HG02678 (cell line): ENCODE data around the gene ERBB4.

Experiments
- ATAC-seq: cut with Tn5 transposase; IDR thresholded peaks from one replicate; pipeline ENCODE4 v1.9.1; 2021; ENCODE audit warnings: mild to moderate bottlenecking, moderate library complexity; ENCODE audit not compliant: unreplicated experiment

Gene ERBB4

DNA sequence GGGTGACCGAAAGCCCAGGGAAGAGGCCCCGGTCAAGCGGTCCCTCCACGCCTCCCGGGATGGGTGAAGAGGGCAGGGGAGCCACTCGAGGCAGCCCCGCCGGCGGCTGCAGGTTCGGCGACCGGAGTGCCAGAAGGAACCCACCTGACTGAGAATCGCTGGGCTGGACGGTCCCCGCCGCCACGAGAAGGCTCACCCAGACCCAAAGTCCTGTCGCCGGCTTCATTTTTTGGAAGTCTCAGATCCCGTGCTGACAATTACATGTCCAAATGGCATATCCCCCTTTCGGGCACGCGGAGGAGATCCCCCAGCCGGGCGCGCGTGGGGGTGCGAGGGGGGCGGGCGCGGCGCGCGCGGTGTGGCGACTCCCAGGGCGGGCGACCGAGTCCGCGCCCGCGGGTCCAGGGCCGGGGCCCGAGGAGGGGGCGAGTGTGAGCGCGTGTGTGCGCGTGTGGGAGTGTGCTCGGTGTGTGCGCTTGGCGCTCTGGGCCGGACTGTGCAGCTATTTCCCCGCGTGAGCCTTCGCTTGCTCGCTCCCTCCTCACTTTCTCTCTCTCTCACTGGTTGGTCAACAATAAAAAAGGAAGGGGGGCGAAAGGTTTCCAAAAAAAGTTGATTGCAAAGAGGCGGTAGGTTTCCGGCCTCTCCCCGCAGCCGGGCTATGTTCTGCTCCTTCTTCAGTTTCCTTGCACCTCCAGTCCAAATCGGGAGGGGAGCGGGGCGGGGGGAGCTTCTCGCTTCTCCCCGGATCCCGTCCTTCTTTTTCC is at the start of gene ERBB4:
Gene ERBB4, minus strand, starts transcription at position 498 of the 767 bp plus-strand sequence. Its CDS starts 272 bp downstream, at position 226.
- ATAC-seq: no peak

DNA sequence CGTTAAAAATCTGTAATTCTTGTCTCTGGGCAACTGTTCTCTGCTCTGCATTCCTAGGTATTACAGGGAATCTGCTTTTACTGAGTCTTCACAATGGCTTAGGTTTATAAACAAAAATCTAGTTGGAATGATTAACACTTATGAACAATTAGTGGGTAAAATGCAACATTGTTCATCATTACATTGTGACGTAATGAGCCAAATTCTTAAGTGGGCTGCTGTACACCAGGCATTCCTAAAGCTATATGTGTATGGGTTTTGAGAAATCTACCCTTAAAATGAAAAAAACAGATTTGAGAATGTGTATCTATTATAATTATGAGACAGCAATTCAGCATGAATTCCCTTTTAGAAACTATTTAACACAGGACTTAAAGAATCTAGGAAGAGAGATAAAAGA is 41.5 kb upstream of the ERBB4 start:
- no peak for ATAC-seq

DNA sequence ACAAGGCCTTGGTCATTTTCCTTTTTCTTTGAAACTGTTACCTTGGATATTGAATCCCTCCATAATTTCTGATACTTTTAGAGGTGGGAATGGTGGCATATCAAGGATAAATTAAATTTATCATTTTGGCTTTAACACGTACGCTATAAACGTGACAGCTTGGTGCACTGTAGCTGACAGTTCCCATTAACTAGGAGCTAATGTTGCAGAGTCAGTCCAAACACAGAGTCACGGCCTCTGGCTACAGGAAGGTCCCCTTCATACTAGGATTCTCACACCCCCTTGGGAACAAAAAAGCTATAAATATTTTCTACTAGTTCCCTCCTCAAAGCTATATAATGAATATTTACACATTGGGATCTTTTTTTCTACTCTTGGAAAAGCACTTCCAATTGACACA is 17.7 kb upstream of the ERBB4 start:
- ATAC-seq: no peak

DNA sequence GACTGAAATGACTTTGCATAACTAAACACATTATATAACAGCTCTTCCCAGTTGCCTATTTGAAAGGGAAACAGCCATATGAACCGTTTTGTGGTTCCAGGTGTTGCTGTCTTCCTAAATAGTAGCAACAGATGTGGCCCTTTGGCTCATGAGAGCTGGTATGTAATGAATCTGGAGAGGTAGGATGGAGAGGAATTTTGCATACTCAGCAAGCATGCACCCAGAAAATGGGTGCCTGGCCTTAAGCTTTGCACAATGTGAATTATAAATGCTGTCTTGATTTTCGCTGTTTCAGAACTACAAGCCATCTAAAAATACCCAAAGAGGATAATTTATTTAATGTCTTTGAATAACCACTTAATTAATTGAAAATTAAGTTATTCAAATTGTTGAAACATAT is 15.6 kb upstream of the ERBB4 start:
- no peak for ATAC-seq

DNA sequence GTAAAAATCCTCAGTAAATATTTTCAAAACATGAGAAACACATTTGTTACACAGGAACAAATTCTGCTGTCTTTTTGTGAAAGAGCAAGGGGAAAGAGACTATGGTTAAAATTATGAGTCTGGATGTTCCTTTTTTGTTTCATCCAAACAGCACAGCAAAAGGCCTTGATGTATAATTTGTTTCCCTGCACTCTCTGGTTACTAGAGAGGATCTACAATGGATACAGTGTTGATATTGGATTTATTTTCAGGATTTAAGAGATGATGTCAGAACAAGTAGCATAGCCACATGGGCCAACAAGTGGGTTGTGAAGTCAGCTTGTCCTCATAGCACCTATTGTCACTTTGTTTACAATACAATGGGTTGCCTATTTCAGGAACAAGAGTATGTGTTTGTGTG is 11.3 kb upstream of the ERBB4 start:
- ATAC-seq: no peak

DNA sequence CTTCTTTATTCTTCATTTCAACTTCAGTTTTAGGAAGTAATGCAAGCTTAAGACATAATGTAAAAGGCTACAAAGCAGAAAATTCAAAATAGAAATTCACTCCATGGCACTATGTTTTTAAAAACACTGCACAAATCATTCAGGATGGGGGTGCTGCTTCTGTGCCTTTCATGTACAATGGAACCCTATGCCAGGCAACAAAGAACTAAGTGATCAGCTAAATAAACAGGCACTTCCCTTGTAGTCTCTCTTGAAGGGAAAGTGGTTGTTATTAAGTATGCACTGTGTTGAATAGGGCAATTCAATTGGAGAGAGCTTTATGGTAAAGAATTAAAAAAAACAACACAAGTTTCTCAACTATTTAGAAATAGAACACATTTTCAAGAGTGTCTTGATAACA is 10.9 kb upstream of the ERBB4 start:
- no peak for ATAC-seq

DNA sequence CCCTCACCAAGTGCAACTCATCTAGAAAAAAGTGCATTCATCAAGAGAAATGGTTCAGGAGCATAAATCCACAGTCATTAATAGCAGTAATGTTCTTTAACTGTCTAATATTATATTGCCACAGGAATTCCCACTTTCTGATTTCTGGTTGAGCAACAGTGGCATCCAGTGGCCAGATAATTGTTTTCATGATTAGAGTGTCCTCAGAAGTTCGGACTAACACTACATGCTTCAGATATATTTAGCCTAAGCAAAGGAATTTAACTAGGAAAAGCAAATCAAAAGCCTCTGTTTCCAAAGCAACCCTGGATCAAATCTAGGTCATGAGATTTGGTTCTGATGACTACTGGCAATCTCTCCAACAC is 9.8 kb upstream of the ERBB4 start:
- no peak for ATAC-seq

DNA sequence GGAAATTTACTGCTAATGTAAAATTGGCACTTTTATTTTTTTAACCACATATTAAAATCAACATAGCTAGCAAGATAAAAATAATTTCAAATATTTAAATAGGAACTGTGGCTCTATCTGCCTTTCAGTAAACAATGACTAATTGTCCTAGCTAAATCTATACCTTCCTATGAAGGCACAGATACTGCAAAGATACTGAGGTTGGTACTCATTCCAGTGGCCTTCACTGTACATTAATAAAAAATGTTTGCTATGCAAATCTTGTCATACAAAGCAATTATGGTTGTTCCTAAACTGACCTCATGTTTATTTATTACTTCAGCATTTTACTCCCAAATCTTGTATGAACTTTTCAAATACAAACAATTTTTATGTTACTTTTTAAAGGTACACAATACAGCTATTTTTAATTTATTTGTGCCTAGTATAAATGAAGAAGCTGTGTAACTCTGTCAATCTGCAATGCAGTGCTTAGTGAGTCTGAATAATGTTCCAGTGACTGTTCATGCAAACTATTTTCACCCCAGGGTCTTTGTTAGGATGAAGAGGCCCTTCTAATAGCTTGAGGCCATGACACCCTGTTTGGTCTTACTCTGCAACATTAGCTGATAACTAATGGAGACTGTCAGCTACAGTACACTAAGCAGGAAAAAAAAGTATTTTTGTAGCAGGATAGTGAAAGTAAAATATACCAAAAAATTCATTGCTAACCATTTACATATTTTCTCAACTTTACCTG is 9.3 kb upstream of the ERBB4 start:
- no peak for ATAC-seq

DNA sequence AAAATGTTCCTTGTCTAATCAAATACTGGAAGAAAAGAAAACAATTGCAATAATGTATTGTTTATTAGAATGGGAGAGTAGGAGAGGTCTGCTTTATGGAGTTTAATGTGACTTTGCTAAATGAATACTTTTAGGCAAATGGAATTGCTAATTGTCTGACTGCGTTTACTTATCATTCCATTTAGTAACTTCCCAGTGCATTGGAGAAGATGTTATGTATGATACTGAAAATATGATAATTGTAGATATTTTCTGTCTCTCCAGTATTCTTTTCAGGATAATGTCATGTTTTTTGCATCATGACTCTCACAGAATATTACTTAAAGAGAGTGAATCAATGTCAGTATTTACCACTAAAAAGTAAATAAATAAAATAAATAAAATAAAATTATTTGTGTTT is 8.1 kb upstream of the ERBB4 start:
- no peak for ATAC-seq

DNA sequence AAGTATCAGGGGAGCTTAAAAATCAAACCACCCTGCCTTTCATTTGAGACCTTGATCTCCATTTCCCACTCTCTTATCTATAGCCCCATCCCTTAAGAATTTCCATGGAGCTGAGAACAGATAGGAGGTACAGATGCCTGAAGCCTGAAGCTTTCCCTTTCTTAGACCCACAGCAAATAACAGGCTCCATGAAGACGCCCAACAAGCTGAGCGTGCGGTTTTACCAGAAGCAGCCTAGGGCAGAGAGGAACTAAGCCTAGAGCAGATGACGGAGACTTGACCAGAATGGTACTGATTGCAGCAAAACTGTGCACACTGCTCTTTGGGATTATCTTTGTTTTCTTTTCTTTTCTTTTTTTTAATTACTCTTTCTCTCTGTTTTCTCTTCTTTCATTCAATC is 1.7 kb upstream of the ERBB4 start:
- ATAC-seq: no peak

DNA sequence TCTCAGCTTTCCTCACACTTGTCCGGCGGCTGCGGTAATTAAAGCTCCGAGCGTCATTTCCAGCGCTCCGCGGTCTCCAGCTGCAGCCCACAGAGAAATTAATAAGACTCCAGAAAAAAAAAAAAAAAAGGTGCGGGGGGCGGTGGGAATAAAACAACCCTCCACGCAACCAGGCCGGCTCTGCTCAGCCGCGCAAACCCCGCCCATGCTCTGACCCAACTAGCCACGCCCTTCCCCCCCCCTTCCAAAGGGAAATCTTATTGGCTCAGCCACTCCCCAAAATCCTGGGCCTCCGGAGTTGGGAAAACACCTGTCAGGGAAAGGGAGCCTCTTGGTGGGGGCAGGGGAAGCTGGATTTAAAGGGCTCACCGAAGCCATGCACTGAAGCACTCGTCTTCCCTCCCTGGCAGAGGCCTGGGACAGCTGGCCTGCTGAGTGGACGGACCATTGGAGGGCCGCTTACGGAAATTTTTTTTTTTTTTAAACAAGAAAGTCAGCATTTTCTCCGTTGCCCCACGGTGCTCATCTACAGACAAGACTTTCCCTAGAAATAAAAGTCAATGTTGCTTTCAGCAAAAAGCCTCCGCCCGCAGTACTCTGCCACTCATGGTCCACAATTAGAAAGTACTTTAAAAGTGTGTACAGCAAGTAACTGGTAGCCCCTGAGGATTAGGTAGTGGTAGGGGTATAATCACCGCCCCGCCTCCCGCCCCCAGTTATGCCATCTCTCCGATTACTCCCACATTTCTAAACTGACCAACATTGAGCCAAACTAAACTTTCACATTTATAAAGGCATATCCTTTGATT is 674 bp upstream of the ERBB4 start:
- no peak for ATAC-seq

DNA sequence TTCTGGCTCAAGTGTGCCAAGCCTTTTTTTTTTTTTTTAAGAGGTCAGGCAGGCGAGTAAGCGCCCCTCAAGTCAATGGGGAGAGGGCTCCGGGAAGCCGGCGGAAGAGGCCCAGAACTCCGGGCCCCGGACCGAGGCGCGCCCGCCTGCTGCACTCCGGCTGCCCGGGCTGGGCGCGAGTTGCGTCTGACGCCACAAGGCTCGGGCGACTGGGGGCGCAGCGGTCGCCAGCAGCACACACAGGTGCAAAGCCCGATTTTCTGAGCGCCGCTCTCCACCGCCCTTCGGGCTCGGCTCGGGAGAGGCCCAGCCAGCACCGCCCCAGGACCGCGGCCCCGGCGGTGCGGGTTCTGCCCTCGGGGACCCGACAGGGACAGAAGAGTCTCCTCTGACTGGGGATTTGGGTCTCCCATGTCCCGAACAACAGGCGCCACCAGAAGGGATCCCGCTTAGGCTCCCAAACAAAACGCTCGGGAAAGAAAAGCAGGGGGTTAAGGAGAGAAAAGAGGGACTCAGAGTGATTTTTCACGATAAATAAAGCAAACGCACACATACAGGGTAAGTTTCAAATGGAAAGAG is 787 bp downstream of the ERBB4 start:
- ATAC-seq: no peak

DNA sequence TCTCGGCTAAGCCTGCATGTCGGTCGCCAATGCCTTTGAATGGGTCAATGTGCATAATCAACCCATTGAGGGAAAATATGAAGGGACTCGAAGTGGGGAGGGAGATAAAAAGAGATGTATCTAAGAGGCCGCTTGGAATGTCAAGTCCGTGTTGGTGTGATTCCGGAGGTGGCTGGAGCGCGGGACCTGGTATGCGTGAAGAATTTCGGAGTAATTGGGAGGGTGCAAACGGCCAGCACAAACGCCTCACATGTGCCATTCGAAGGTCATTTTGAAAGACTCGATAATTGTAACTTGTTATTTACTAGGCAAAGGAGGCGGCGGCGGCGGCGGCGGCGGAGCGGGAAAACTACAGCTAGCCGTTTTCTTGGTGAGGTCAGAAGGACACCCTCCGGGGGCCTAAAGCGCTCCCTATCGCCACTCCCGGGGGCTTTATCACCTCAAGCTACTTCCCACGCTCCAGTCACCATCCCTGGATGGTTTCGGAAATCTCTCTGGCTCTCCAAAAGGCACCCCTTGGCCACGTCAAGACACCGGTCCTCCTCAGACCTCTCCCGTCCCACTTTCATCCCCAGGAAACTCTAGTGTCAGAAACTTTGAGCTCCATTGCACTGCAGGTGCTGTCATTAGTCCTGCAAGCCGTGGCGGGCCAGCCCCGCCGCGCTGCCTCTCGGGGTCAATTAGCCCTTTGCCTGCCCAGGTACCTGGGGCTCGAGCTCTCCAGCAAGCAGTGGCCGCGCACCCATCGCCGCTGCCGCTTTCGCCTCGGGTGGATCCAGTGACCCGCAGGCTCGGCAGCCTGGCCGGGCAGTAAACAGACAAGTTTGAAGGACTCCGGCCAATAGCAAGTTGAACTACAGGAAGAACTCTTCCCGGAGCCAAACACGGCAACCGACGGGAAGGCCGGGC is 1.5 kb downstream of the ERBB4 start:
- ATAC-seq: no peak

DNA sequence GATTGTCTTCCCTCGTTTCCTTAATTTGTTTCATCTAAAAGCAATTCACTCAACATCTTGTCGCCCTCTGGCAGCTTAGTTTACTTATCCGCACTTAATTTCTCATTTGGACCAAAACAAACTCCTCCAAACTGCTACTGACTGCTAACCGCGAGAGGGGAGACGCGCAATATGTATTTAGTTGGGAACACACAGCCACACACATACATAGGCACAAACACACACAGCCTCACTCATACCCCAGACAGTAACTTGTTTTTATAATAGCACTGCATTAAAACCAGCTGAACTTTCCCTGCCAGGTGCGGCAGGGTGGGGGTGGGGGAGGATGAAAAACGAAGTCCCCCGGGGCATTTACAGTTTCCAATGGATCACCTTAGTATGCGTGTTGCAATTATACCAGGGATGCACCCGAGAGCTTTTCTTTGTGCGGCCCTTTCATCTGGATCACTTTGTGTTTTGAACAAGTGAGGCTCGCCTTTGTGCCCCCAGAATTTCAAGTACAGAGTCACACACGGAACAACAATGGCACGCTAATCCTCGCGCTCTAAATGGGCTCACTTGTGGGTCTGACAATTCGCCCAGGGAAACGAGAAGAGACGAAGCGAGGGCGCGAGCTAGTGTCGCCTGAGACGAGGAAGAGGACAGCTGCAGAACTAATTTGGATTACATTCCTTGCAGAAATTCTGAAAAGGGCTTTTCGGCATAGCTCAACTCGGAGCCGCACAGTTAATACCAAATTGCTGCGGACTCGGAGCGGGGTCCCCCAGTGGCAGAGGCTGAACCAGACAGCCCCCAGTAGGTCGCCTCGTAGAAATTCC is 2.4 kb downstream of the ERBB4 start:
- ATAC-seq: no peak

DNA sequence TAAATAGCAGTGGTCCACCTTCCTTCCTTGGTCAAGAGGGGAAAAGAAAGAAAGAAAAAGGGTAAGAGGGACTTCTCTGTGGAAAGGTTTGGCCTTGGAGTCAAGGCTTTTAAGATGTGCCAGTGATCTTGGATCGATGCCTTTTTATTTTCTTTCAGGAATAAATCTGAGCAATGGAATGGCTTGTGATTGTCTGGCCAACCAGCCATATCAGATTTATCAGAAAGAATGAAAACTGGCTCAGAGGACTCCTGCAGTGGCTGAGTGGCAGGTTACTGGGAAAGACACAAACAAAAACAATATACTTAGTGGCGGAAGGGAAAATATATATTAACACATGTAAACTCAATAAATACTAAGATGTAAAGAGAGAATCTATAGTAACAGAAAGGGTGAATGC is 4.3 kb downstream of the ERBB4 start:
- ATAC-seq: no peak

DNA sequence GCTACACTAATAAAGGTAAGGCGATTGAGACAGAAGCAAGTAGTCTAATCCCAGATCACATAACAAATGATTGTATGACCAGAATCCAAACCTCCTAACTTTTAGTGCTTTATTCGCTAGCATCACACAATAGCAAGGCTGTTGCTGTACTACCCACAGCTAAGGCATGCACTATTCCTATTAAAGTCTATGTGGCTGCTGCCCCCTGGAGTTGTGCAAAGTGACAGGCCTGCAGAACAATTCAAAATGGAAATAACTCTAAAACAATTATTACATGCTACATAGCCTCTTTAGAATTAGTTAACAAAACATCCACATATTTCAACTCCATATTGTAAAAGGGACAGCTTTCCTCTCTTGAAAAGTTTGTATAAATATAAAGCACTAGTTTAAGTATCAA is 6.0 kb downstream of the ERBB4 start:
- no peak for ATAC-seq

DNA sequence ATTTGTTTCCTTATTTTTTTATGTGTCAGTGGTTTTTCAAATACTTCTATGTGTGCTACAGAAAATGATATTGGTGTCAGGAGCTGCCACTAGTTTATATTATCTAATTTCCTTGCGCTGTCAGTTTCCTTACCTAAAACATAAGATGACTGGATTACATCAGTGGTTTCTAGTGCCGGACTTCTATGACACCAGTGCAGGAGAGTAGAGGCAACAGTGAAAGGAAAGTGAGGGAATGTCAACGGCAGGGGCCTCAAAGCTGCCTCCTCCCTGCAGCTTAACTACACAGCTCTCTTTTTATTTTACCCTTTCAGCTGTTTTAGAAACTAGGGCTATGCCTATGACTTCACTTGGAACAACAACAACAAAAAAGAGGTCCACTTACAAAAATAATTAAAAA is 6.5 kb downstream of the ERBB4 start:
- no peak for ATAC-seq

DNA sequence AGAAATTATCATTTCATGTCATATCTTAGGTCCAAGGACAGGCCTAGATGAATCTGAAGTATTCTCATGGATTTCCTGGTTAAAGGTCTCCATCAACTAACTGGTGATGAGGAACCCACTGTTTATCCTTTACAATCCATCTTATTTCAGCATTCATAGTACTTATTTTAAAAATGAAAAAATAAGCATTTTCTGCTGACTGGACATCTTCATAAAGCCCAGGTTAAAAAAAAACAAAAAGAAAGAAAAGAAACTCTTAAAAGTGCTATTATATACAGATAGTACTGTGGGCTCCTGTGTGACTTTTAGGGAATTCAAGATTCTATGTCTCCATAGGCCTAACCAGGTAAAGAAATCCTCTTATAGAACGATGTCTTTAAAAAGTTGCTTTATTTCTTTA is 7.1 kb downstream of the ERBB4 start:
- no peak for ATAC-seq

DNA sequence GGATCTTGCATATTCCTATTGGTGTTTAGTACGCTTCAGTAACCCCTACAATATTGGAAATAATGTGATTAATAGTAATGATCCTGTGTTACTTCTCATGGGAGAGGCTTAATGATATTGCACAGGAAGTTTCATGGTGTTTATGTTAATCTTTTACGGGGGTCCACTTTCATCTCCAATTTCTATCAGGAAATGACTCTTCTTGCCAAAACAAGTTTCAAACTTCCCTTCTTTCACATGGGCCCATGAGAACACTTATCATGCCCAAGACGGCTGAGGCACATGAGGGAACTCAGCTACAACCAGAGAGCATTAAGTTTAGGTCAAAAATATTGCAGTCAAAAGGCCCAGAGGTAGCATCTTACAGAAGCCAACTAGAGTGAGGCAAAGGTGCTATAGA is 7.6 kb downstream of the ERBB4 start:
- no peak for ATAC-seq

DNA sequence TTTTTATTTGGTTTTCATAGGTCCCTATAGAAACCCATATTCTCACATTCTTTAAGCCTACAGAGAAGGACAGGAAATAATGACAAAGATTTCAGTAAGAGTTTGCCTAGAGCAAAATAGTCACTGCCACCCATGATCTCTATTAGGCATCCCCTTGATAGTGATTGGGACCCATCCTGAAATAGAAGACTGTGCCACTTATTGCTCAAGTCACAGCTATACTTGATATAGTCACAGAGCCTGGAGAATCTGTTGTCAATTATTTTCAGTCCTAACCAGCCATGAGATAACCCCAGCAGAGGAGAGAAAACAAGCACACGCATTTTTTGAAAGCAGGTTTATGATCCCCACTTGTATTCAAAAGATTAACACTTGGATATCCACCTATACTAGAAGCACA is 8.2 kb downstream of the ERBB4 start:
- no peak for ATAC-seq
